ENCODE results near the gene KCNMB1.
A peak's percentile ranks its signal among the peaks of the same experiment; 100 is the strongest.

KCNMB1 gene, protein sequence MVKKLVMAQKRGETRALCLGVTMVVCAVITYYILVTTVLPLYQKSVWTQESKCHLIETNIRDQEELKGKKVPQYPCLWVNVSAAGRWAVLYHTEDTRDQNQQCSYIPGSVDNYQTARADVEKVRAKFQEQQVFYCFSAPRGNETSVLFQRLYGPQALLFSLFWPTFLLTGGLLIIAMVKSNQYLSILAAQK

GRCh38 chr5:170388818-170389549 lies at the start of gene KCNMB1:
KCNMB1 (minus strand) TSS chr5:170389367; CDS start chr5:170385447, 3,920 bp downstream.
- DNase-seq = no peak

DNA sequence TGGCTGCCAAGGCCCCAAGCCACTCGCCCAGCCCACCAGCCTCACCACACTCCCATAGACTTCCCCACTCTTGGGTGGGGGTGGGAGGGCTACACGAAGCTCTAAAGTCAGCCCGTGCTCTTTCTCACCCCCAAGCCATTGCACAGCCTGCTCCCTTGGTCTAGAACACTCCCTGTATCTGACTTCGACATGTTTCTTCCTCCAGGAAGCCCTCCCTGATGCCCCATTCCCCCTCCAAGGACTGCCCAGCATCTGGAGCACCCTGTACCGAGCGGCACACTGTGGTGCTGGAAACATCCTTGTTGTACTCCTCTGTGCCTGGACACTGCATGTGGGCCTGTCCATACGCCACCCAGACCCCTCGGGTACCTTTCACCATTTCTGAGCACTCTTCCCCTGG lies 49.4 kb upstream of the KCNMB1 start:
- no peak for DNase-seq

DNA sequence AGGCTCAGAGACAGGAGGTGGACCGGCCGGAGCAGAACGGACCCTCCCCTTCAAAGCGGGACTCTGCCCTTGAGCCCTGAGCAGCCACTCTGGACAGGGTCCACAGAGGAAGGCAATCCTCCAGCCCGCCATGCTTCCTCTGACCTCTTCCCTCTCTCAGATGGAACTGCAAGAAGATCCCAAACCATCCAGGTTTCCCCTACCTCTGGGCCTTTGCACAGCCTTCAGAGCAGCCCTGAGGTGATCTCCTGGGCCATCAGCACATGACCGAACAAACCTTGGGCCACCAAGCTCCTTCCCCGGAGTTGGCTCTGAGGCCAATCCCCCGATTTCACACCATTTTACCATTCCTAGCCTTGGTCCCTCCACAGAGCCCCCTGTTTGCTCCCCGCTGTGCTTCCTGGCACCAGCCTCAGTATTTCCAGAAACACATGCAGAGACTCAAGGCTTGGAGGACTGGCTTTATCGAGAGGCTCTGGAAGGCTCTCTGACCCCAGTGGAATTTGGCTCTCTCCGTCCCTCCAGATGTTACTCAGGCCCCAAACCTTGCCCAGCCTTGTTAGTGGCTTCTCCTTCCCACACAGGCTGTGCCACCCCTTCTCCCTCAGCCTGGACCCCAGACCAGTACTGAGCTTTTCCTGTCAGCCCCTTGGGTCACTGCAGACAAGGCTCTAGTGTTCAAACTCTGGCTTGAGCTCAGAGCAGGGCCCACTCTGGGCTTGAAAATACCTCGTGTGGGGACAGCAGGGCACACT lies 48.6 kb upstream of the KCNMB1 start:
- no peak for DNase-seq

DNA sequence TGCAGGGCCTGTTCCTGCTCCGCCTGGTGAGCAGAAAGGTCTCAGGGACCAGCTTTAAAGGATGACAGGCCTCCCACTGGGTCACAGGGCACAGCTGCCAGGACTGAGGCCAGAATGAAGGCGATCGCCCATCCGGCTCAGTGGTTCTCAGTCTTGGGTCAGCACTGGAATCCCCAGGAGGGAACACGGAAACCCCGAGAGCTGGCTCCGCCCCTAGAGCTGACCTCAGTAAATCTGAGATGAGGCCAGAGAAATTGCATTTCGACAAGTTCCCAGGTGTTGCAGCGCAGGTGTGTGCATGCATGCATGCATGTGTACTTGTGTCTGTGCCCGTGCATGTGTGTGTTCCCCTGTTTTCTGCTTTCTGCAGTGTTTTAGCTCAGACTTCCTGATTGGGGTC lies 47.2 kb upstream of the KCNMB1 start:
- DNase-seq = no peak

DNA sequence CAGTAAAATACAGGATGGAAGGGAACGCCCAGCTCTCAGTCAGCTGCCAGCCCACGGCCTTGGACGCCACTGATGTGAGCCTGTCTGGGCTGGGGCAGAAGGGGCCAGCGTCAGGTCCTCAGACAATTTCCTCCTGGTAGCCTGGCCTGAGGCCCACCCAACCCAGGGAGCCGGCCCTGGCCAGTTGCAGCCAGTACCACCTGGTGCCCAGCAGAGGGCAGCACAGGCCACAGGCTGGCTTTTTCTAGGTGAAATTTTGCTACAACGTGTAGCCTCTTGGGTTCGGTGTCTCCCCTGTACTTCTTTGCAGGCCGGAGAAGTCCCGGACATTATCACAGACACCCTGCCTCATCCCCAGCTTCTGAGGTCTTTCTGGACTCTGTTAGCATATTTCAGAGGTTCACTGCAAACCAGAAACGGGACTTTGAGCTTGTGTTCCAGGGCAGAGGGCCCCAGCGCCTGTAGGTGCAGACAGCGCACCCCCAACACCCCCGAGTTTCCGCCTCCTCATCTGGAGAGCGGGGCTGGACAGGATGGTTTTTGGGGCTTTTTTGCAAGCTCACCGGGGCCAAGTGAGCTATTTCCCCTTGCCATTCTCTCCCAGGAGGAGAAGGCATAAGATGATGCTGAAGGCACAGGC lies 45.9 kb upstream of the KCNMB1 start:
- peak; percentile 45 for DNase-seq

- no peak for DNase-seq
Measured at GRCh38 chr5:170432669-170433068, 43.5 kb upstream of the KCNMB1 start.

DNA sequence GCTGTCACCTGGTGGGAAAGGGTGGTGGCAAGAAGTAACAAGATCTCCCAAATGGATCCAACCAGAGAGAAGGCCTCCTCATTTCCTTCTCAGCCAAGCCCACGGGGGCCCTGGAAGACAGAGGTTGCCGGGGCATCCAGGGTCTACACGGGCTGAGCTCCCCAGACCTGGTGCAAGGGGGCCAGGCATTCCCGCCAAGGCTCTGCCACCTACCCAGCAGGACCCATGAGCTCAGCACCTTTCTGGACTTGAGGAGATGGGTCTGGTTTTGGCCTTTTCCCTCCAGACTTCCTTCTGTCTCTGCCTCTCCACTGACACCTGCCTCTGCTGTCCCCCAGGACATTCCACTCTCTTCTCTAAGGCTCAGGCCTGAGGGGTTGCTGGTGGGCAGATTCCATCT lies 42.4 kb upstream of the KCNMB1 start:
- no peak for DNase-seq

DNA sequence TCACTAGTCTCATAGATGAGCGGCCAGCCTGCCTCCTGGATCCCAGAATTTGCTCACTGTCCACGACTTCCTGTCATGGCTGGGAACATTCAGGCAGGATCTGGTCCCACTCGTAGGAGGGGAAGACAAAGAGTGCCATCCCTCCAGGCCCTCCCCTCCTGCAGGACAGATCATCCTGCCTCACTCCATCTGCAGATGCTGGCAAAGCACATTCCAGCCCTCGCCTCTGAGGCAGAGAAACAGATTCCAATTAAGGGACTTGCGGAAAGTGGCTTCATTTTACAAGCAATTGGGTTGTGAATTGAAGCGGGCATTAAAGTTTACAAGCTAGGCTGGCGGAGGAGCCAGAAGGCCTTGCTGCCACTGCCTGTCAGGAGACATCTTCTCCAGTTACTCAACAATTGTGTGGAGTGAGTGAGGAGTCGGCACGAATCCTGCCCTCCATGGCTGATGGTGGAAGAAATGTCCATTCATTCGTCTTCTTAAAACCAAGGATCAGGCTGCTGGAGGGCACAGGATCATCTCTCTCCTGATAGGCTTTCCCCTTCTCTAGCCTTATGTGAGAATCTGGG lies 41.8 kb upstream of the KCNMB1 start:
- DNase-seq = no peak

DNA sequence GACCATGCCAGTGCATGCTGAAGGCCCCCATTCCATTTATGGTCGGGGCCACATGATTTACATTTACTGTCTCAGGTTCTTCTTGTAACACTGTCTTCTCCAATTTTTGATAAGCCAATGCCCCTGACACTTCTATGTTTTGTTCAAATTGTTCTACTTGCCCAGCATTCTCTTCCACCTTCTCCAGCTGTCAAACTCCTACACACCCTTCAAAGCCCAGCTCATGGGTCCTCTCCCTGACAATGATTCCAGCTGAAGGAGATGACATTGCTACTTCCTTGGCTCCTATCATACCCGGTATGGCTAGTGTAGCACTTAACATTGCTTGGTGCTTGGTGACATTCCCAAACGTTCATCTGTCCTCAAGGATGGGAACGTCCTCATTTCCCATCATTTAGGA lies 41.1 kb upstream of the KCNMB1 start:
- DNase-seq = no peak

- no peak for DNase-seq
Measured at GRCh38 chr5:170429014-170429413, 39.8 kb upstream of the KCNMB1 start.

DNA sequence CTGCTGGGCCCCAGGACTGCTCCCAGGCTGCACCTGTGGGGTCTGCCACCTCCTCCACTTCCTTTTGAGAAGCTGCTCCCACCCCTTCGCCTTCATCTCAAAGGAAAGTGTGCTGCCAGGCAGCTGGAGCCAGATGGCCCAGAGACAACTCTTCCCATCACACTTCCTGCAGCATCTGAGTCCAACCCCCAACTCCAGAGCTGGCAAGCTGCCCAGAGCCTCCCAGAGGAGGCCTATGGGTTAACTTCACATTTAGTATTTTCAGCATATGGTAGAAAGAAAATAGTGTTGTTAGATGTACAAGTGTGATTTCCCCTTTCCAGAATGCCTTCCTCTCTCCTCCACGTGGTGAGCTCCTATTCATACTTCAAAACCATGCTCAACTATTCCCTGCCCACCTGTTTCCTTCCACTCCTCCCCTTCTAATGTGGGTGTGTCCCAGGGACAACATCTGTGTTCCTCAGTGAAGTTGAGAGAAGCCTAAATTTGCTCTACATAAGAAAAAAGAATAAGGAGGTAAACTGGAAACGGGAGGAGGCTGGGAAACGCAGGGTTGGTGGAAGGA lies 38.6 kb upstream of the KCNMB1 start:
- DNase-seq = no peak

GRCh38 chr5:170426786-170427185 lies 37.6 kb upstream of the KCNMB1 start:
- DNase-seq = no peak

DNA sequence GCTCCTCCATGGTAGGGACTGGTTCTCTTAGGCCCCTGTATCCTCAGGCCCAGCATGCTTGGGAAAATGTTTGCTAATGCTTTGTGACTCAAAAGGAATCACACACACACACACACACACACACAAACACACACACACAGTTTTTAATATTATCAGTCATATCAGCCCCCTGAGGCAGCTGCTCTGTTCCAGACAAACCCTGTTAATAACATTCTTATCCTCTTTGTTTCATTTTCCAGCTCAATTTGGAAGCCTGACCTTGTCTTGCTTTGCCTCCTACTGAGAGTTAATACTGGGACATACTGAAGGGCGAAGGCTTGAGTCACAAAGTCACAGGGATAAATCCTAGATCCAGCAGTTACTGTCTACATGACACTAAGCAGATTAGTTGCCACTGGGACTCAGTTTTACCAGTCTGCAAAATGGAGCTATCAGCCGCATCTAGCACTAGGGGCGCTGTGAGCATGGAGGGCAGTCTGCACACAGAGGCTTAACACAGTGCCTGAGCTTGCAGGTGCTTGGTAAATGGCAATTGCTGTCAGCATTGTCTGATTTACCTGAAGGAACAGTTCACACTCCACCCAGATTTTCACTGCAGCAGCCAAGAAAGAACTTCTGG lies 37.1 kb upstream of the KCNMB1 start:
- no peak for DNase-seq

- DNase-seq = no peak
Measured at GRCh38 chr5:170425731-170426130, 36.6 kb upstream of the KCNMB1 start.

- no peak for DNase-seq
Measured at GRCh38 chr5:170424629-170425028, 35.5 kb upstream of the KCNMB1 start.

- no peak for DNase-seq
Measured at GRCh38 chr5:170423692-170424091, 34.5 kb upstream of the KCNMB1 start.

GRCh38 chr5:170421826-170422225 lies 32.7 kb upstream of the KCNMB1 start:
- DNase-seq = no peak

- DNase-seq = peak; percentile 64
Measured at GRCh38 chr5:170420806-170421412, 31.7 kb upstream of the KCNMB1 start.

GRCh38 chr5:170419643-170420042 lies 30.5 kb upstream of the KCNMB1 start:
- DNase-seq = no peak

DNA sequence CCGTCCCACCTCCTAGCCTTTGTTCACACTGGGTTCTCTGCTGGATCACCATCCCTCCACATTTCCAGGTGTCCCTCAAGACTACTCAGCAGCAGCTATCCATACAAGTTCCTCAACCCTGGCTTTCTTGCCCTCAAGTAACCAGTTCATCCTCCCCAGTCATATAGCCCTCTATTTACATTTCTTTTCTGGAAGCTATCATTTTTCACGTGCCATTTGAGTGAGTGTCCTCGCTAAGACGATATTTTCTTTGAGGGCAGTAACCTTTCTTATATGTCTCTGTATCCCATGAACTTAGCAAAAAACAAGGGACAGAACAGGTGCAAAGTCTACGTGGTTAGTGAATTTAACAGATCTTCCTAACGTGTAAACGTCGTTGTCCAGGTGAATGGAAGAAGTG lies 29.6 kb upstream of the KCNMB1 start:
- no peak for DNase-seq

GRCh38 chr5:170416526-170416925 lies 27.4 kb upstream of the KCNMB1 start:
- peak; percentile 12 for DNase-seq

DNA sequence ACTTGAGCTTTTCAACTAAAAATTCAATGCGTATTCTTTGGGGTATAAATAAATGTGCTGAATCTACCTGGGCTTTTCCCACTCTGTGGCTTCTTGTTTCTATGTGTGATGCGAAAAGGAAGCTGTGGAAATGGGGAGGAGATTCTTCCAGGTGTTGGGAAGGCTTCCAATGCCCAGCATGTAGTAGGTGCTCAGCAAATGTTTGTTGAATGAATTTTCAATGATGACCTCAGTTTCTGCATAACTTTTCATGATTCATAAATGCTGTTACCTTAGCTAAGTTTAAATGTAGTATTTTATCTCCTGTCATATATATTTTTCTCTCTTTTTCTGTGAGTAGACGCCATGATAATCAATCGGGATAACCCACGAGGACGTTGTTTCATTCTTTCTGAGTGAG lies 25.6 kb upstream of the KCNMB1 start:
- DNase-seq = no peak

Data from CD4-positive, alpha-beta T cell treated with Interleukin-17A for 1 hour (primary cell).